Caco-2 (cell line): Measurements from ENCODE around the gene MALAT1. TPM values are rescaled to one million over a fixed set of nuclear protein-coding genes. Genes with fewer than 3 reads are reported as not detected.

Experiments used
- BruUV-seq: library from RNA; stranded (reverse); fragments of 400-500 nt; replicated peaks from 2 replicates; lab custom pipeline; 2021; lab: Mats Ljungman, UMichigan
- CTCF ChIA-PET: fragments of 300-600 bp; sonication (Branson Sonifier 250); formaldehyde crosslinking; loops from one replicate; lab custom pipeline; 2022; ENCODE audit warnings: antibody characterized with exemption; lab: Charles Lee
- POLR2A ChIA-PET: fragments of 300-600 bp; sonication (Branson Sonifier 250); formaldehyde crosslinking; loops from one replicate; lab custom pipeline; 2022; ENCODE audit warnings: antibody characterized with exemption; lab: Charles Lee
- DNase-seq, 2 experiments: peaks; one replicate each; pipeline versions ENCODE4 v3.0.0 to v3.0.0-alpha.2; 2020 to 2022
- H3K27me3 ChIP-seq: replicated peaks from 2 replicates; pipeline ENCODE4 v1.6.0; 2011; ENCODE audit warnings: low read length; ENCODE audit not compliant: control insufficient read depth, insufficient read depth
- H3K36me3 ChIP-seq: 2 replicates; pipeline ENCODE4 v1.5.1; 2011; ENCODE audit warnings: low read length; ENCODE audit not compliant: control insufficient read depth, insufficient read depth
- H3K4me1 ChIP-seq: fragments of 250-450 bp; sonication (Bioruptor Pico); 2 replicates; pipeline ENCODE4 v1.5.1; 2020; ENCODE audit warnings: mild to moderate bottlenecking
- H3K4me3 ChIP-seq: 2 replicates; pipeline ENCODE4 v1.5.1; 2011; ENCODE audit warnings: low read depth, mild to moderate bottlenecking, control low read depth, low read length
- H3K9me3 ChIP-seq: fragments of 250-450 bp; sonication (Bioruptor Pico); 2 replicates; pipeline ENCODE4 v1.5.1; 2020; ENCODE audit warnings: mild to moderate bottlenecking, moderate library complexity
- H3K27ac Mint-ChIP-seq: one replicate; pipeline ENCODE4 v1.8.0; 2022; ENCODE audit warnings: mixed read lengths; ENCODE audit not compliant: unreplicated experiment
- H3K27me3 Mint-ChIP-seq: one replicate; pipeline ENCODE4 v1.8.0; 2022; ENCODE audit warnings: mixed read lengths; ENCODE audit not compliant: insufficient read depth, unreplicated experiment
- H3K36me3 Mint-ChIP-seq: one replicate; pipeline ENCODE4 v1.8.0; 2022; ENCODE audit warnings: mild to moderate bottlenecking, mixed read lengths; ENCODE audit not compliant: insufficient read depth, unreplicated experiment
- H3K4me1 Mint-ChIP-seq: one replicate; pipeline ENCODE4 v1.8.0; 2022; ENCODE audit warnings: low read depth, mixed read lengths; ENCODE audit not compliant: unreplicated experiment
- H3K4me3 Mint-ChIP-seq: one replicate; pipeline ENCODE4 v1.8.0; 2022; ENCODE audit warnings: mild to moderate bottlenecking, moderate library complexity, mixed read lengths; ENCODE audit not compliant: unreplicated experiment
- H3K9me3 Mint-ChIP-seq: one replicate; pipeline ENCODE4 v1.8.0; 2022; ENCODE audit warnings: mixed read lengths; ENCODE audit not compliant: unreplicated experiment
- intact Hi-C: fragments of 100-400 bp; cut with micrococcal nuclease; formaldehyde crosslinking; loops from one replicate; pipeline ENCODE4 v1.10.0; 2022; ENCODE audit not compliant: unreplicated experiment
- total RNA-seq: library from RNA; stranded (reverse); gene quantifications from 2 replicates; pipeline ENCODE4 v1.2.3, GENCODE V29; 2022
- TF ChIP-seq, protein P1 (sequence below), 2 experiments: fragments of 200-600 bp in 1 of 2; IDR thresholded peaks; 1 replicate in 1 of 2; 2 replicates in 1 of 2; pipeline versions ENCODE4 v1.5.1 to v1.8.0; 2011 to 2022; ENCODE audit warnings: antibody characterized with exemption in 1 of 2, control low read depth in 1 of 2, inconsistent platforms in 1 of 2, low read depth in 1 of 2, low read length in 1 of 2, mild to moderate bottlenecking in 1 of 2, moderate library complexity in 1 of 2; ENCODE audit not compliant: insufficient read depth in 1 of 2, severe bottlenecking in 1 of 2, unreplicated experiment in 1 of 2

The MALAT1 gene
- total RNA-seq, 1 experiment from 2014 or later = 4,914 TPM

DNA sequence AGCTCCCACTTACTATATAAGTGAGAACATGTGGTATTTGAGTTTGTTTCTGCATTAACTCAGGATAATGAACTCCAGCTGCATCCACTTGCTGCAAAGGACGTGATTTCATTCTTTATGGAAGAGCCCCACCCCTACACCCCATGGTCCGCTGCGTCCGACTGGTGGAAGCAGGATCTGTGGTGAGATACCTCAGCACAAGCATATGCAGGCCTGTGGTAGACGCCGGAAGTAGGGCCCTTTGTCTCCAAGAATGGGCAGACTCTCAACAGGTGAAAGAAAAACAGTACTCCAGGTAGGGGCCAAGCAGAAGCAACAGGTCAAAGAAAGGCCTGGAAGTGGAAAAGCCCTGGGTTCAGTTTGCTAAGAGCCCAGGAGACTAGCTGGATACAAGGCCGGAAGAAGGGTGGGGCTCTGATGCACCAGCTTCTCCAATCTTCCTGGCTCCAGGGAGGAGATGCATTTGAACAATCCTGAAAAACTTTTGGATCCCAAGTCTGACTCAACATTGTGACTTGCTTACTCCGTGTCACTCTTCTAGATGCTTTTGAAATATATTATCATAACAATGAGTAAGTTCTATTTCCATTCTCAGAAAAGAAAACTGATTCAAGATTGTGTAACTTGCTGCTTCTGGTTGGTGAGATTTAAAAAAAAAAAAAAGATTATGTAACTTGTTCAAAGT is 45.9 kb upstream of the MALAT1 start:
- Histone ChIP-seq H3K36me3 (no peaks in the 10 kb centered on the region), H3K4me1 (peaks cover 12% of the 10 kb centered on the region), H3K27me3 (no peaks in the 10 kb centered on the region), H3K4me3 (no peak overlapping the region), H3K9me3 (0 out of 2 replicates have a peak, but pooled peaks cover 3% of the 10 kb centered on the region)
- intact Hi-C loops = no loop called here
- Mint-ChIP-seq H3K27me3 (no peaks in the 10 kb centered on the region), H3K9me3 (no peaks in the 10 kb centered on the region), H3K36me3 (peaks cover 37% of the 10 kb centered on the region), H3K4me1 (peaks cover 33% of the 10 kb centered on the region), H3K4me3 (no peak overlapping the region), H3K27ac (peak overlapping the region; percentile 60)
- TF ChIP-seq, protein P1, sequence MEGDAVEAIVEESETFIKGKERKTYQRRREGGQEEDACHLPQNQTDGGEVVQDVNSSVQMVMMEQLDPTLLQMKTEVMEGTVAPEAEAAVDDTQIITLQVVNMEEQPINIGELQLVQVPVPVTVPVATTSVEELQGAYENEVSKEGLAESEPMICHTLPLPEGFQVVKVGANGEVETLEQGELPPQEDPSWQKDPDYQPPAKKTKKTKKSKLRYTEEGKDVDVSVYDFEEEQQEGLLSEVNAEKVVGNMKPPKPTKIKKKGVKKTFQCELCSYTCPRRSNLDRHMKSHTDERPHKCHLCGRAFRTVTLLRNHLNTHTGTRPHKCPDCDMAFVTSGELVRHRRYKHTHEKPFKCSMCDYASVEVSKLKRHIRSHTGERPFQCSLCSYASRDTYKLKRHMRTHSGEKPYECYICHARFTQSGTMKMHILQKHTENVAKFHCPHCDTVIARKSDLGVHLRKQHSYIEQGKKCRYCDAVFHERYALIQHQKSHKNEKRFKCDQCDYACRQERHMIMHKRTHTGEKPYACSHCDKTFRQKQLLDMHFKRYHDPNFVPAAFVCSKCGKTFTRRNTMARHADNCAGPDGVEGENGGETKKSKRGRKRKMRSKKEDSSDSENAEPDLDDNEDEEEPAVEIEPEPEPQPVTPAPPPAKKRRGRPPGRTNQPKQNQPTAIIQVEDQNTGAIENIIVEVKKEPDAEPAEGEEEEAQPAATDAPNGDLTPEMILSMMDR (IDR thresholded peaks at IDR 0.05; ENCODE audit: insufficient read depth in 1 of 2, low read depth in 1 of 2, low read length in 1 of 2, severe bottlenecking in 1 of 2, unreplicated experiment in 1 of 2) = no peak
- ChIA-PET POLR2A (no interaction called here), CTCF (no interaction called here)
- peak in 1 of 2 experiments; percentile 19 for DNase-seq
- no TSS peak for BruUV-seq

DNA sequence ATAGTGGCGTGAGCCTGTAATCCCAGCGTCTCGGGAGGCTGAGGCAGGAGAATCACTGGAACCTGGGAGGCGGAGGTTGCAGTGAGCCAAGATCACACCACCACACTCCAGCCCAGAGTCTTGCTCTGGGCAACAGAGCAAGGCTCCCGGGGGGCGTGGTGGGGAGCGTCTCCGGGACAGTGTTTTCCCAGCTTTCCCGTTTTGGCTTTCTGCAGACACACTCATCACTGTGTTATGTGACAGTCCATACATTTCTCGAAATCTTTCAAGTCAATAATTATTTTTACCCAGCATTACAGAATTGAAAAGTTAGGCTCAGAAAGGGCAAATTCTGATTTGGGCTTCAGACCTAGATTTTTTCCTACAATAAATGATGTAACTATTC is 44.5 kb upstream of the MALAT1 start:
- Mint-ChIP-seq H3K4me1 (peaks cover 25% of the 10 kb centered on the region), H3K27me3 (no peaks in the 10 kb centered on the region), H3K27ac (peak overlapping the region; percentile 73), H3K36me3 (peaks cover 26% of the 10 kb centered on the region), H3K9me3 (no peaks in the 10 kb centered on the region), H3K4me3 (peak overlapping the region; percentile 87)
- Histone ChIP-seq H3K9me3 (0 out of 2 replicates have a peak, but pooled peaks cover 3% of the 10 kb centered on the region), H3K27me3 (no peaks in the 10 kb centered on the region), H3K4me3 (peak overlapping the region; percentile 41), H3K4me1 (peaks cover 3% of the 10 kb centered on the region; the same call in 1 of the 2 replicates), H3K36me3 (no peaks in the 10 kb centered on the region)
- intact Hi-C loops = loop anchor here (2.0 kb wide), 1 partner anchor 14 kb away; no protein-coding TSS in a partner anchor
- peak in 1 of 2 experiments; percentile 19 for DNase-seq
- ChIA-PET CTCF (interaction anchor here (1.6 kb wide), 1 partner anchor 35 kb away, joined by 7 read pairs; no protein-coding TSS in a partner anchor), POLR2A (no interaction called here)
- TF ChIP-seq, protein P1 (IDR thresholded peaks at IDR 0.05; ENCODE audit: insufficient read depth in 1 of 2, low read depth in 1 of 2, low read length in 1 of 2, severe bottlenecking in 1 of 2, unreplicated experiment in 1 of 2) = no peak
- no TSS peak for BruUV-seq

GRCh38 chr11:65454696-65455456 is 44.0 kb upstream of the MALAT1 start:
- H3K27me3 Mint-ChIP-seq = no peaks in the 10 kb centered on the region
- Histone ChIP-seq H3K9me3 (0 out of 2 replicates have a peak, but pooled peaks cover under 1% of the 10 kb centered on the region), H3K36me3 (no peaks in the 10 kb centered on the region), H3K4me3 (peak overlapping the region; percentile 41), H3K4me1 (0 out of 2 replicates have a peak, but pooled peaks cover 3% of the 10 kb centered on the region), H3K27me3 (no peaks in the 10 kb centered on the region)
- H3K36me3 Mint-ChIP-seq = peaks cover 26% of the 10 kb centered on the region
- intact Hi-C loops = loop anchor here (2.0 kb wide), 1 partner anchor 14 kb away; no protein-coding TSS in a partner anchor
- peak; percentile 92 to 94 for DNase-seq
- H3K9me3 Mint-ChIP-seq = no peaks in the 10 kb centered on the region
- peak overlapping the region; percentile 73 for H3K27ac Mint-ChIP-seq
- TSS peak; percentile 98 for BruUV-seq
- ChIA-PET POLR2A (interaction anchor here (0.6 to 1.4 kb wide), 16 partner anchors 10 to 52 kb away, joined by 3 to 7 read pairs (median 4); partner anchors contain the start of genes MALAT1 and NEAT1), CTCF (interaction anchor here (0.6 to 1.6 kb wide), 6 partner anchors 12 to 36 kb away, joined by 3 to 8 read pairs (median 6); no protein-coding TSS in a partner anchor)
- H3K4me3 Mint-ChIP-seq = peak overlapping the region; percentile 87
- H3K4me1 Mint-ChIP-seq = peaks cover 29% of the 10 kb centered on the region
- TF ChIP-seq, protein P1 (IDR thresholded peaks at IDR 0.05; ENCODE audit: insufficient read depth in 1 of 2, low read depth in 1 of 2, low read length in 1 of 2, severe bottlenecking in 1 of 2, unreplicated experiment in 1 of 2) = peak in 1 of 2 experiments; percentile 37
